ENCODE data around the gene SPOCK2. TPM values are rescaled to one million over a fixed set of nuclear protein-coding genes. Genes with fewer than 3 reads are reported as not detected.

The SPOCK2 gene
- total RNA-seq, 1 experiment from 2014 or later: 1.8 TPM

- Mint-ChIP-seq H3K9me3 (peaks cover 0 to 4% of the 10 kb centered on the region in 2 experiments; a peak in 1 of 5 replicates), H3K36me3 (ENCODE audit: insufficient read depth in 1 of 3, low read depth in 3 of 3) (no peaks in the 10 kb centered on the region), H3K4me1 (peaks cover 16 to 20% of the 10 kb centered on the region in 2 experiments), H3K27ac (no peak overlapping the region), H3K4me3 (no peak overlapping the region), H3K27me3 (ENCODE audit: low read depth) (peaks cover 3% of the 10 kb centered on the region; the same call in 1 of the 2 replicates)
- Histone ChIP-seq H3K79me1 (ENCODE audit: insufficient read depth, low read depth, low read length, poor library complexity, severe bottlenecking) (no peaks in the 10 kb centered on the region), H4K5ac (ENCODE audit: insufficient read length, low read depth, low read length) (no peak overlapping the region), H3K9me3 (ENCODE audit: control insufficient read depth, low read depth, low read length) (no peaks in the 10 kb centered on the region), H3K4me2 (ENCODE audit: insufficient read depth, insufficient read length, low read length) (no peak overlapping the region), H3K14ac (ENCODE audit: insufficient read depth, low read length) (no peak overlapping the region), H3K56ac (ENCODE audit: insufficient read length, low read depth, low read length) (no peak overlapping the region), H2AFZ (ENCODE audit: low read length) (no peak overlapping the region), H2BK5ac (ENCODE audit: insufficient read length, low read length) (no peak overlapping the region), H3K27me3 (ENCODE audit: insufficient read depth, low read length) (no peaks in the 10 kb centered on the region), H3K18ac (ENCODE audit: insufficient read length, low read depth, low read length) (no peak overlapping the region), H2BK120ac (ENCODE audit: low read depth, low read length, poor library complexity, severe bottlenecking) (no peak overlapping the region), H3T11ph (ENCODE audit: low read length) (no peak overlapping the region), H4K20me1 (ENCODE audit: control insufficient read depth, insufficient read depth, insufficient read length) (no peaks in the 10 kb centered on the region), H3K9ac (ENCODE audit: extremely low read depth, insufficient read length, low read length) (no peak overlapping the region), H2BK20ac (ENCODE audit: low read depth, low read length, poor library complexity, severe bottlenecking) (no peak overlapping the region), H3K79me2 (ENCODE audit: insufficient read depth, low read length) (no peaks in the 10 kb centered on the region), H2AK5ac (ENCODE audit: insufficient read length, low read length) (no peak overlapping the region), H3K27ac (ENCODE audit: insufficient read length, low read depth, low read length) (no peak overlapping the region), H4K91ac (ENCODE audit: insufficient read length, low read depth, low read length) (no peak overlapping the region), H2BK12ac (ENCODE audit: insufficient read length, low read depth, low read length) (no peak overlapping the region), H3K4me1 (ENCODE audit: insufficient read depth, low read length) (0 out of 2 replicates have a peak, but pooled peaks cover 2% of the 10 kb centered on the region), H2BK15ac (ENCODE audit: low read depth, low read length) (no peak overlapping the region), H4K8ac (replicated peaks; ENCODE audit: insufficient read length, low read depth, low read length) (no peak overlapping the region), H3K4ac (ENCODE audit: low read depth, low read length) (no peak overlapping the region), H3K23ac (ENCODE audit: insufficient read length, low read depth, low read length) (no peak overlapping the region), H3K23me2 (ENCODE audit: insufficient read length, low read depth, low read length, poor library complexity, severe bottlenecking) (no peaks in the 10 kb centered on the region)
- TF ChIP-seq CTCF (conservative IDR thresholded peaks at IDR 0.05): no peak
- DNase-seq: no peak
- WGBS (ENCODE audit: extremely low coverage, insufficient read length, low lambda C conversion rate): no CpG with 5 or more reads among the region's 2 CpGs
Measured at GRCh38 chr10:72045586-72045985, 42.8 kb downstream of the SPOCK2 start.
